Tibial nerve (tissue), 4 donors: ENCODE data around the gene MAPKAP1. TPM values are rescaled to one million over a fixed set of nuclear protein-coding genes. Genes with fewer than 3 reads are reported as not detected.

Experiments
- DNase-seq, 2 donors: peaks; one replicate each; pipeline ENCODE4 v3.0.0-alpha.2; 2019; ENCODE audit warnings: low spot score in 2 of 2
- H3K27ac ChIP-seq, 4 donors: fragments of 200-600 bp; sonication (generic) in 3 of 4; one replicate each; pipeline ENCODE4 v1.5.1; 2017 to 2019; ENCODE audit warnings: mild to moderate bottlenecking in 1 of 4
- H3K27me3 ChIP-seq, 2 donors: fragments of 200-600 bp; sonication (generic) in 1 of 2; one replicate each; pipeline versions ENCODE4 v1.5.1 to v1.6.0; 2017 to 2019
- H3K36me3 ChIP-seq, 3 donors: fragments of 200-600 bp; sonication (generic); one replicate each; pipeline ENCODE4 v1.5.1; 2018 to 2019
- H3K4me1 ChIP-seq, 4 donors: fragments of 200-600 bp; sonication (generic) in 3 of 4; one replicate each; pipeline ENCODE4 v1.5.1; 2017 to 2019
- H3K4me3 ChIP-seq, 4 donors: fragments of 200-600 bp; sonication (generic) in 3 of 4; one replicate each; pipeline ENCODE4 v1.5.1; 2017 to 2019; ENCODE audit warnings: mild to moderate bottlenecking in 1 of 4, moderate library complexity in 1 of 4
- H3K9me3 ChIP-seq, 4 donors: fragments of 200-600 bp; sonication (generic) in 3 of 4; one replicate each; pipeline ENCODE4 v1.5.1; 2017 to 2019
- EP300 ChIP-seq, 2 donors: sonication (generic); formaldehyde crosslinking; IDR thresholded peaks; one replicate each; pipeline ENCODE4 v1.6.1; 2017; ENCODE audit warnings: antibody characterized with exemption in 2 of 2, mild to moderate bottlenecking in 1 of 2
- POLR2A ChIP-seq, 2 donors: fragments of 450-650 bp; IDR thresholded peaks; one replicate each; pipeline ENCODE4 v1.6.1; 2017; ENCODE audit warnings: antibody characterized with exemption in 2 of 2, mild to moderate bottlenecking in 2 of 2, moderate library complexity in 2 of 2
- WGBS, 2 donors: methylation state at CpG; one replicate each; pipeline ENCODE4 v1.1.5; 2018; 5-methylcytosine and 5-hydroxymethylcytosine counted together
- total RNA-seq, 4 donors: library from RNA; depleted of rRNA; stranded (reverse); fragments of >200 nt; gene quantifications; one replicate each; pipeline ENCODE4 v1.1.0, GENCODE V29; 2016
- TF ChIP-seq, protein P1 (sequence below), 5 experiments: fragments of 200-600 bp in 3 of 5; fragments of 450-650 bp in 2 of 5; sonication (generic) in 3 of 5; IDR thresholded peaks; one replicate each; pipeline ENCODE4 v1.5.1; 2016 to 2019; ENCODE audit warnings: antibody characterized with exemption in 5 of 5, mild to moderate bottlenecking in 3 of 5, moderate library complexity in 2 of 5

MAPKAP1 gene
- total RNA-seq, 4 donors from 2014 or later = 61.4 to 111 (median 92.7) TPM

DNA sequence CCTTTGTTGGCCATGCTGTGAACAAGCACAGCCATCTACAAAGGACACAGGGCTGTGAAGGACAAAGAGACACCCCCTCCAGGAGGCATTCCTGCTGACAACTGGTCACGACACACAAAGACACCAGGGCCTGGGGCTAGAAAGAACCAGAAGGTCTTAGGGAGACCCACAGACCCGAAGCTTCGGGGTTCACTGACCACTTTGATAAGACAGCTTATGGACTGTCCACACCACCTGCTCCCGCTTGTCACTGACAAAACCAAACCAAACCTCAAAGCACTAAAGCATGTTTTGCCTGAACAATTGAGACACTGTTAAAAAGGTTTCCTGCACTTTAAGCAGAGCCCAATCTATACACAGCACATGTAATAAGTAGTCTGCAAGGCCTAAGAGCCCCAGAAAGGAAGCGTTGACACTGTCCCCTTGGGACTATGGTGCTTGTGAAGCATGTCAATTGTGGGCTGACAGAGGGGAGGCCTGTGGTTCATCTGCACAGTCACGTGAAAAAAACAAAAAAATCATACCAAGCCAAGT lies 260.4 kb downstream of the MAPKAP1 start:
- TF ChIP-seq EP300 (IDR thresholded peaks at IDR 0.05) (no peak), POLR2A (IDR thresholded peaks at IDR 0.05) (no peak)
- TF ChIP-seq, protein P1, sequence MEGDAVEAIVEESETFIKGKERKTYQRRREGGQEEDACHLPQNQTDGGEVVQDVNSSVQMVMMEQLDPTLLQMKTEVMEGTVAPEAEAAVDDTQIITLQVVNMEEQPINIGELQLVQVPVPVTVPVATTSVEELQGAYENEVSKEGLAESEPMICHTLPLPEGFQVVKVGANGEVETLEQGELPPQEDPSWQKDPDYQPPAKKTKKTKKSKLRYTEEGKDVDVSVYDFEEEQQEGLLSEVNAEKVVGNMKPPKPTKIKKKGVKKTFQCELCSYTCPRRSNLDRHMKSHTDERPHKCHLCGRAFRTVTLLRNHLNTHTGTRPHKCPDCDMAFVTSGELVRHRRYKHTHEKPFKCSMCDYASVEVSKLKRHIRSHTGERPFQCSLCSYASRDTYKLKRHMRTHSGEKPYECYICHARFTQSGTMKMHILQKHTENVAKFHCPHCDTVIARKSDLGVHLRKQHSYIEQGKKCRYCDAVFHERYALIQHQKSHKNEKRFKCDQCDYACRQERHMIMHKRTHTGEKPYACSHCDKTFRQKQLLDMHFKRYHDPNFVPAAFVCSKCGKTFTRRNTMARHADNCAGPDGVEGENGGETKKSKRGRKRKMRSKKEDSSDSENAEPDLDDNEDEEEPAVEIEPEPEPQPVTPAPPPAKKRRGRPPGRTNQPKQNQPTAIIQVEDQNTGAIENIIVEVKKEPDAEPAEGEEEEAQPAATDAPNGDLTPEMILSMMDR (IDR thresholded peaks at IDR 0.05) = no peak
- no peaks in the 10 kb centered on the region for H3K27me3 ChIP-seq
- no peaks in the 10 kb centered on the region for H3K9me3 ChIP-seq
- WGBS, 2 donors = 66 to 76% methylated on average over 6 of the region's 6 CpGs
- H3K4me1 ChIP-seq = no peaks in the 10 kb centered on the region
- DNase-seq = no peak
- no peak overlapping the region for H3K4me3 ChIP-seq
- peaks cover 0 to 46% (median 0%) of the 10 kb centered on the region in 3 donors for H3K36me3 ChIP-seq
- no peak overlapping the region for H3K27ac ChIP-seq

- Histone ChIP-seq H3K36me3 (peaks cover 0 to 53% (median under 1%) of the 10 kb centered on the region in 3 donors), H3K27ac (no peak overlapping the region), H3K4me3 (no peak overlapping the region), H3K27me3 (no peaks in the 10 kb centered on the region), H3K9me3 (no peaks in the 10 kb centered on the region), H3K4me1 (no peaks in the 10 kb centered on the region)
- no peak for DNase-seq
- WGBS, 2 donors = 89 to 90% methylated on average over 8 of the region's 8 CpGs
- no peak for TF ChIP-seq EP300 (IDR thresholded peaks at IDR 0.05)
- TF ChIP-seq, protein P1 (IDR thresholded peaks at IDR 0.05) = no peak
- TF ChIP-seq POLR2A (IDR thresholded peaks at IDR 0.05) = no peak
Measured at GRCh38 chr9:125444956-125445506, 262.0 kb downstream of the MAPKAP1 start.

GRCh38 chr9:125444166-125444565 lies 262.8 kb downstream of the MAPKAP1 start:
- no peak for DNase-seq
- Histone ChIP-seq H3K27ac (no peak overlapping the region), H3K4me1 (no peaks in the 10 kb centered on the region), H3K9me3 (no peaks in the 10 kb centered on the region), H3K27me3 (no peaks in the 10 kb centered on the region), H3K36me3 (peaks cover 0 to 62% (median 9%) of the 10 kb centered on the region in 3 donors), H3K4me3 (no peak overlapping the region)
- TF ChIP-seq POLR2A (IDR thresholded peaks at IDR 0.05) = no peak
- TF ChIP-seq, protein P1 (IDR thresholded peaks at IDR 0.05) = no peak
- TF ChIP-seq EP300 (IDR thresholded peaks at IDR 0.05) = no peak
- 87 to 93% methylated on average over 10 of the region's 10 CpGs for WGBS, 2 donors

GRCh38 chr9:125443367-125443766 lies 263.6 kb downstream of the MAPKAP1 start:
- H3K36me3 ChIP-seq = peaks cover 0 to 70% (median 10%) of the 10 kb centered on the region in 3 donors
- 88 to 97% methylated on average over 7 to 8 of the region's 8 CpGs for WGBS, 2 donors

DNA sequence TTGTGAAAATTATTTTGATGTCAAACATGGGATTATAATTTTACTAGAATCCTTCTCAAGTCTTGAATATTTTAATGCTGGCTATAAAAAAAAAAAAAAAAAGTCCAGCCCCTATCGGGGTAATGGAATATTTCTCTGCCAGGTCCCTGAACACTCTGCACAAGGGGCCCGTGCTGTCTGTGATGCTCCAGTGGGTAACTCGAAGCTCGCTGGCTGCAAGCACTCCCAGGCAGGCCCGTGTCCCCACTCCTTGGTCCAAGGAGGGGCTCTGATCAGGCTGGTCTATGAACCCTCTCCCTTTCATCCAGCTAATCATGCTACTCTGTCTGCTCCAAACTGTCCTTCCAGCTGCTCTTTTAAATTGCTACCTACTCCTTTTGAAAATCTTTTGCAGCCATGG lies 264.6 kb downstream of the MAPKAP1 start:
- H3K36me3 ChIP-seq = peaks cover 0 to 76% (median 10%) of the 10 kb centered on the region in 3 donors
- 75 to 78% methylated on average over 5 of the region's 5 CpGs for WGBS, 2 donors
- no peak for DNase-seq
- TF ChIP-seq, protein P1 (IDR thresholded peaks at IDR 0.05) = no peak
- TF ChIP-seq EP300 (IDR thresholded peaks at IDR 0.05) (no peak), POLR2A (IDR thresholded peaks at IDR 0.05) (no peak)
- H3K9me3 ChIP-seq = no peaks in the 10 kb centered on the region
- H3K4me1 ChIP-seq = no peaks in the 10 kb centered on the region
- H3K4me3 ChIP-seq = no peak overlapping the region
- H3K27ac ChIP-seq = no peak overlapping the region
- H3K27me3 ChIP-seq = no peaks in the 10 kb centered on the region

More at GRCh38 chr9:125443367-125443766, 263.6 kb downstream of the MAPKAP1 start:
- TF ChIP-seq POLR2A (IDR thresholded peaks at IDR 0.05) = no peak
- DNase-seq = no peak
- H3K9me3 ChIP-seq = no peaks in the 10 kb centered on the region
- no peaks in the 10 kb centered on the region for H3K27me3 ChIP-seq
- no peak overlapping the region for H3K4me3 ChIP-seq
- no peak overlapping the region for H3K27ac ChIP-seq
- H3K4me1 ChIP-seq = no peaks in the 10 kb centered on the region
